Thyroid gland (tissue), 4 donors: Measurements from ENCODE around the gene DHTKD1. TPM values are rescaled to one million over a fixed set of nuclear protein-coding genes. Genes with fewer than 3 reads are reported as not detected.

ENCODE experiments used
- DNase-seq, 2 donors: peaks; one replicate each; pipeline ENCODE4 v3.0.0-alpha.2; 2019
- H3K27ac ChIP-seq, 3 donors: fragments of 200-600 bp; sonication (generic); 1 replicate in 2 of 3; 2 replicates in 1 of 3; pipeline ENCODE4 v1.5.1; 2016 to 2019; ENCODE audit warnings: mild to moderate bottlenecking in 1 of 3, moderate library complexity in 1 of 3
- H3K27me3 ChIP-seq: fragments of 200-600 bp; sonication (generic); one replicate; pipeline ENCODE4 v1.5.1; 2019
- H3K36me3 ChIP-seq, 2 donors: fragments of 200-600 bp; sonication (generic); one replicate each; pipeline ENCODE4 v1.5.1; 2016 to 2019
- H3K4me1 ChIP-seq, 2 donors: fragments of 200-600 bp; sonication (generic); one replicate each; pipeline ENCODE4 v1.5.1; 2017 to 2019
- H3K4me3 ChIP-seq, 3 donors: fragments of 200-600 bp; sonication (generic); replicated peaks in 1 of 3; 1 replicate in 2 of 3; 2 replicates in 1 of 3; pipeline ENCODE4 v1.5.1; 2016; ENCODE audit warnings: mild to moderate bottlenecking in 1 of 3
- H3K9me3 ChIP-seq: fragments of 200-600 bp; sonication (generic); one replicate; pipeline ENCODE4 v1.5.1; 2017
- CTCF ChIP-seq, 6 experiments: fragments of 200-600 bp in 3 of 6; fragments of 450-650 bp in 3 of 6; sonication (generic) in 3 of 6; IDR thresholded peaks; one replicate each; pipeline ENCODE4 v1.5.1; 2016 to 2019; ENCODE audit warnings: antibody characterized with exemption in 6 of 6, mild to moderate bottlenecking in 2 of 6, inconsistent platforms in 1 of 6, moderate library complexity in 1 of 6
- POLR2A ChIP-seq, 2 donors: fragments of 450-650 bp; IDR thresholded peaks; one replicate each; pipeline ENCODE4 v1.6.1; 2017; ENCODE audit warnings: antibody characterized with exemption in 2 of 2, mild to moderate bottlenecking in 2 of 2, moderate library complexity in 1 of 2
- WGBS, 2 donors: methylation state at CpG; one replicate each; pipeline ENCODE4 v1.1.5; 2017; 5-methylcytosine and 5-hydroxymethylcytosine counted together
- intact Hi-C: fragments of 100-400 bp; cut with DNase I; formaldehyde crosslinking; loops from one replicate; pipeline ENCODE4 v1.15.1; 2023
- total RNA-seq, 4 donors: library from RNA; depleted of rRNA; stranded (reverse); fragments of >200 nt; gene quantifications; one replicate each; pipeline ENCODE4 v1.2.3, GENCODE V29; 2016

Gene DHTKD1
- total RNA-seq, 4 donors from 2014 or later, result 29.1 to 80.2 (median 52.8) TPM

- Histone ChIP-seq H3K4me1 (peaks cover 0 to 6% of the 10 kb centered on the region in 2 donors), H3K27ac (no peak overlapping the region), H3K36me3 (no peaks in the 10 kb centered on the region), H3K9me3 (no peaks in the 10 kb centered on the region), H3K4me3 (no peak overlapping the region), H3K27me3 (no peaks in the 10 kb centered on the region)
- TF ChIP-seq CTCF (IDR thresholded peaks at IDR 0.05) (no peak), POLR2A (IDR thresholded peaks at IDR 0.05) (no peak)
- intact Hi-C loops, result no loop called here
- no peak for DNase-seq
- WGBS, 2 donors, result 71 to 84% methylated on average over 4 of the region's 4 CpGs
These were observed 17.5 kb upstream of the DHTKD1 start for GRCh38 chr10:12051241-12051640.

- Histone ChIP-seq H3K36me3 (no peaks in the 10 kb centered on the region), H3K4me3 (no peak overlapping the region), H3K27ac (no peak overlapping the region), H3K27me3 (no peaks in the 10 kb centered on the region), H3K9me3 (no peaks in the 10 kb centered on the region), H3K4me1 (peaks cover 0 to 6% of the 10 kb centered on the region in 2 donors)
- no peak for DNase-seq
- intact Hi-C loops, result no loop called here
- TF ChIP-seq POLR2A (IDR thresholded peaks at IDR 0.05), result no peak
- no peak for TF ChIP-seq CTCF (IDR thresholded peaks at IDR 0.05)
- WGBS, 2 donors, result 91 to 93% methylated on average over 5 of the region's 5 CpGs
These were observed 13.0 kb upstream of the DHTKD1 start for GRCh38 chr10:12055732-12056131.

- Histone ChIP-seq H3K36me3 (no peaks in the 10 kb centered on the region), H3K9me3 (no peaks in the 10 kb centered on the region), H3K27ac (no peak overlapping the region), H3K4me1 (peaks cover 0 to 6% of the 10 kb centered on the region in 2 donors), H3K27me3 (no peaks in the 10 kb centered on the region), H3K4me3 (no peak overlapping the region)
- 67 to 68% methylated on average over 4 of the region's 4 CpGs for WGBS, 2 donors
- DNase-seq, result no peak
- no peak for TF ChIP-seq POLR2A (IDR thresholded peaks at IDR 0.05)
- TF ChIP-seq CTCF (IDR thresholded peaks at IDR 0.05), result no peak
- intact Hi-C loops, result no loop called here
These were observed 12.0 kb upstream of the DHTKD1 start for GRCh38 chr10:12056748-12057147.

GRCh38 chr10:12061124-12061523 is 7.6 kb upstream of the DHTKD1 start:
- Histone ChIP-seq H3K27ac (no peak overlapping the region), H3K9me3 (no peaks in the 10 kb centered on the region), H3K27me3 (no peaks in the 10 kb centered on the region), H3K4me1 (no peaks in the 10 kb centered on the region), H3K36me3 (no peaks in the 10 kb centered on the region), H3K4me3 (no peak overlapping the region)
- no peak for TF ChIP-seq POLR2A (IDR thresholded peaks at IDR 0.05)
- WGBS, 2 donors, result 79 to 89% methylated on average over 4 of the region's 4 CpGs
- intact Hi-C loops, result no loop called here
- DNase-seq, result no peak

GRCh38 chr10:12062754-12063482 is 5.8 kb upstream of the DHTKD1 start:
- WGBS, 2 donors, result 77 to 78% methylated on average over 14 of the region's 14 CpGs
- no peak for TF ChIP-seq POLR2A (IDR thresholded peaks at IDR 0.05)
- no peak for TF ChIP-seq CTCF (IDR thresholded peaks at IDR 0.05)
- Histone ChIP-seq H3K4me3 (no peak overlapping the region), H3K27ac (no peak overlapping the region), H3K36me3 (no peaks in the 10 kb centered on the region), H3K27me3 (no peaks in the 10 kb centered on the region), H3K9me3 (no peaks in the 10 kb centered on the region), H3K4me1 (no peaks in the 10 kb centered on the region)
- DNase-seq, result no peak
- intact Hi-C loops, result no loop called here
